ENCODE measurements around the gene SCN2A.

The SCN2A gene

GRCh38 chr2:165420231-165420630, 181.0 kb downstream of the SCN2A start:
- no peak for DNase-seq (ENCODE audit: low read depth)

- no peak for DNase-seq (ENCODE audit: low read depth)
Measured at GRCh38 chr2:165423081-165423480, 183.9 kb downstream of the SCN2A start.

- no peak for DNase-seq (ENCODE audit: low read depth)
Measured at GRCh38 chr2:165425556-165425955, 186.3 kb downstream of the SCN2A start.

GRCh38 chr2:165427686-165428085, 188.5 kb downstream of the SCN2A start:
- DNase-seq (ENCODE audit: low read depth), result no peak

- no peak for DNase-seq (ENCODE audit: low read depth)
Measured at GRCh38 chr2:165428926-165429325, 189.7 kb downstream of the SCN2A start.

- no peak for DNase-seq (ENCODE audit: low read depth)
Measured at GRCh38 chr2:165431014-165431413, 191.8 kb downstream of the SCN2A start.

DNA sequence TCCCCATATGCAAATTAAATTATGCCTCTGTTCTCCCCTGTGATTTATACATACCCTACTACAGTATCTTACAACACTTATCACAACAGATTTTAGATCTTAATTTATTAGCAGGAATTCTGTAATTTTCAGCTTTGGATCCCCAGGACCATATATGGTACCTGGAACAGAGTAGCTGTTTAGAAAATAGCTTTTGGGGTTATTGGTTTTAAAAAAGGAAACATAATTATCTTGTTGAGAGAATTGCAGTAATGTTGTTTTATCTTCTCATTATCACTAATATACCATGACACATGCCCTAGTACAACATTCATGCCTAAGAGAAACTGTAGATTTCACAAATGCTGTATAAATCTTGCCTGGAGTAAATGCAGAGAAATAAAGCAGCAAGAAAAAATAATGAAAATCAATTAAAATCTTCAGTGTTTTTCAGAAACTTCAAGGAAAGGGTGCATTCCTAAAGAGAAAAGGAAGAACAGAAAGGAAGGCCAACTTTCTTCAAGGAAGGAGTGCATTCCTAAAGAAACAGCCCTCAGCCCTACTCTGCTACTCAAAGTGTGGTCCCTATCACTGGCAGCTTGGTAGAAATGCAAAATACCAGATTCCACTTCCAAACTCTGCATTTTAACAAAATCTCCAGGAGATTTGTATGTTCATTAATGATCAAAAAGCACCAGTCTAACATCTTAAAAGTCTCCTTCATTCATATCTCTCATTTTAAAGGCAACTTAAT, 193.2 kb downstream of the SCN2A start:
- no peak for DNase-seq (ENCODE audit: low read depth)

DNA sequence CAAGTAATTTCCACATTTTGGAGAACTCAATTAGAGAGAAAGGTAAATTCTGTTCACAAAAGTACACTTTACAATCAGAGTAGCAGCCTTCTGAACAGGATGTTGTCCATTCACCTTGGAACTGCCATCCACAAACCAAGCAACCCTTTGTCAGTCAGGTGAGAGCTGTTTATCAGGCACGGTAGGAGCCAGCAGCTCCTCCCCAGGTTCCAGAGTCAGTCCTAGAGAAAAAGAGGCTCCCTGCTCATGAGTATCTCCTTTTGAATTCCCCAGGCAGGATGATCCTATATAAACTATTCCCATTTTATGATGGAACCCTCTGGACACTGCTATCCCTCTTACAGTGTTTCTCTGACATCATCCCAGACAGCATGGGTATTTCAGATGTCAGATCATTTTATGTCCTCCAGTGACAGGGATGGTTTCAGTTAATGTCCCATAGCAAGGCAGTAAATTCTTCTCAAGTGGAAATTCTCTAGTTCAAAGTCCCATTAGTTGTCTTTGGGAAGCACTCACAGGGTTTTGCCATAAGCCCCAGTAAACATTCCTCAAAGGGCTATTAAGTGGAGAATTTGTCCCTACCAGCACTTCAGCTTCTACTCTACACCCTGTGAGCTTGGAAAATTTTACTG, 195.8 kb downstream of the SCN2A start:
- no peak for DNase-seq (ENCODE audit: low read depth)

DNA sequence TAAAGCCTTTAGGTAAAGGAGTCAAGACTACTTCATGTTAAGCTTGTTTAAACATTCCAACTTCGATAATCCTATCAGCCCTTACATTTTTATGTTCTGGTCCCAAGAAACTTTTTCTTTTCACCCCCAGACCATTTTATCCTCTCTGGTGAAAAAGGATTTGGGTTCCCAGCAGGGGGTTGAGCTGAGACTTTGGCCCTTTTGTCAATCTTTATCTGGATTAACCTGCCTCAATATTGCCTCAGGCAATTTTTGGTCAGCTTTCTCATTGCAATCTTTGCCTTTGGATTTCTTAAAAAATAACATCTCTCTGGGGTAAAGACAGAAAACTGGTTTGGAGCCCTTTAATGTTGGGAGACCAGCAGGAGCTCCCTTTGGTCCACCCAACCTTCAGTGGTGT, 196.4 kb downstream of the SCN2A start:
- no peak for DNase-seq (ENCODE audit: low read depth)

GRCh38 chr2:165436559-165436958, 197.3 kb downstream of the SCN2A start:
- no peak for DNase-seq (ENCODE audit: low read depth)

DNA sequence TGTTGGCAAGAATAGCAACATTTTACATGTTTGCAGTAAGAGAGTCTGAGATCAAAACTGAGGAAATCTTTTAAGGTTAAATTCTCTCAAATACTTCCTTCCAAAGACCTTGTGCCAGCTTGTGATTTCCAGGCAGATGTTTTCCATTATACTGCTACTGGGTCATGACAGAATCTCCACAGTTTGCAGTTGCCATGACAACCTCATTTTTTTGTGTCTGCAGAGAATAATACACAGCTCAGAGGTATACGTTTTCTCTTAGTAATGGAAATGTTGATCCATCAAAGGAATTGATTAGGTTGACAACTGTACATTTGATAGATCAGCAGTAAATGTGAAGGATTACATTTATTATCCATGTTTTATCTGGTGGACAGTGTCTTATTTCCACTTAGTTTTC, 201.2 kb downstream of the SCN2A start:
- no peak for DNase-seq (ENCODE audit: low read depth)

Measured in activated T-cell treated with anti-CD3 and anti-CD28 coated beads for 24 hours (primary cell).